Stimulated activated CD4-positive, alpha-beta T cell treated with anti-CD3 and anti-CD28 coated beads, Interleukin-12 subunit alpha, Interleukin-12 subunit beta, amount 100 ng/mL, for 24 hours (primary cell): ENCODE data around the gene KLF9.
"Not testable (repeated sequence)": the region's sequence is repeated elsewhere in the genome, so short reads cannot be mapped to it uniquely, and the experiment has no call there.

ENCODE experiments used
- DNase-seq, 2 experiments: peaks; one replicate each; pipeline ENCODE4 v3.0.0-alpha.2; 2020; ENCODE audit warnings: low read depth in 2 of 2

Gene KLF9

DNA sequence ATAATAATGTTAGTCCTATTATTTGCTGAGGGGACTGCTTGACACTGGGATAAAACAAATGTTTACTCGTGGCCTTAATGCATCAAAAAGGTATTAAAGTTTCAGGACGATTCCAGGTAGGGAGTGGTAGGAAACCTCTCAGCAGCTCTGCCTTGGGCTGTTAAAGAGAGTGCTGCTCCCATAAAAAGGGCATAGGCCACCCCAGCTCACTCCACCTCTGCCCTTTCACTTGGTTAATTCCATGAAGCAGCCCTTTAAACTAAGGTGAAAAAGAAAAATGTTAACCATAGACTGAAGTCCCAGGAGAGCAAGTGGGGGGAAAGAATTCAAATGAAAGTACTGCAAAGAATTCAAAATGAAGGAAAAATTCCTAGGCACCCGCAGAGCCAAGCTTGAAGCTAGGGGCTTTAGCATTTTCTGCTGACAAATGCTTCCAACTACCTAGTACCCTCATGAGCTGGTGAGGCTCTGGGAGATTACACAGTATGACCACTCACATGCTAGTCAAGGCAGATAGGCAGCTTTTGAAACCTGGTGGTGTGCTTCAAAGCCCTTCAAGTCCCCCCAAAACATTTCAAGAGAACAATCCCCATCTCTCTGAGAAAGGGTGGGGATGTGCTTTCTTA lies 8.5 kb downstream of the KLF9 start:
- no peak for DNase-seq

DNA sequence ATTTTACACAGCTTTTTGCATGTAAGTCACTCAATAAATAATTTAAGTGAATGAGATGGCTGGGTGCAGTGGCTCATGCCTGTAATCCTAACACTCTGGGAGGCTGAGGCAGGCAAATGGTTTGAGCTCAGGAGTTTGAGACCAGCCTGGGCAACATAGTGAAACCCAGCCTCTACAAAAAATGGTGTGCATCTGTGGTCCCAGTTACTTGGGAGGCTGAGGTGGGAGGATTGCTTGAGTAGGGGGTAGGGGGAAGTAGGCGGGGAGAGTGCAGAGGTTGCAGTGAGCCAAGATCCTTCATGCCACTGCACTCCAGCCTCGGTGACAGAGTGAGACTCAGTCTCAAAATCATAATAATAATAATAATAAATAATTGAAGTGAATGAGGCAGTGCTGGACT lies 10.2 kb downstream of the KLF9 start:
- no peak for DNase-seq

DNA sequence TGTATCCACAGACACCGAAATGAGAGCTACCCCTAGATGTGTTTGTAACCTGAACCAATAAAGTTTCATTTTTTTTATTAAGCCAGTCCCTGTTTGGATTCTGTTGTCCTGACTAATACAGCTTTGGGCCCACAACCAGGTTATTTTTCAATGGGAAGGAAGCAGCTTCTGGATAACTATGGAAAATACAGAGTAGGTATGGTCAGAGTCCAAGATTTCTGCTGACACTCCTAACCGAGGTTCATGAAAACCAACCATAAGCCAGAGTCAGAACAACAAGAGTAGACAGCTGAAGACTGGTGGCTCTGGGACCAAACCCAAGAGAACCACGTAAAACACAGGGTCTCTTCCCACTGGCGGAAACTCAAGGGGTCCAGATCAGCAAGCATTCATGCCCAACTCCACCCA lies 10.8 kb downstream of the KLF9 start:
- no peak for DNase-seq

DNA sequence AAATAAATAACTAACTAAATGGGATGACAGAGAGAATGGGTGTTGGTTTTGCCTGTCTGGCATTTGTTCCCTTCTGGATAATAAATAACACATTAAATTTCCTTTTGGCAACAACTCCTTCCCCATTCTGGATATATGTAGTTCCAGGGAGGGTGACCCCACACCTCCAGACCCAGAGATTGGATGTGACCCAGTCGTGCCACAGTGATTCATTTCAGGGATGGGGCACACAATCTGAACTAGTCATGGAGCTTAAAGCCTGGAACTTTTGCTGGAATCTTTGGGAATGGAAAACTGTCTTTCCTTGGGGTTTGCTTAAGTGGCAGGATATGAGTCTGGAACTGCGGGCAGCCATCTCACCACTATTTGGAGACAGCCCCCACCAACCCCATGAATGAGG lies 11.3 kb downstream of the KLF9 start:
- DNase-seq: no peak

DNA sequence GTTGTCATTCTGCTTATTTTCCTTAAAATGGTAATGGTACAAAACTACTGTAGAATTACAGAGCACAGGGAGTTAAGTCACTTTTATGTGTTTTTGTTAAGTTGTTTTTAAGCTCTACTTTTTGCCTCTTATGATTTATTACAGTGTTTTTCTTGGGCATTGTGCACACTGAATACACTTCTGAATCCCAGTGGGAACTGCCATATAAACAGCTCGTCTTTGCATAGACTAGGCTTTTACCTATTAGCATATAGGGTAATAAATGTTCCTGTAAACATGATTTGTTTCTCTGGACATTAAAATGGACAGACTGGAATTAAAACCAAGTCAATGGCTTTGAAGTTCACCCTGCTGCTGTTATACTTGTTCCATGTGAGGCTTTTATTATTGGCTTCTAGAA lies 12.2 kb downstream of the KLF9 start:
- no peak for DNase-seq

DNA sequence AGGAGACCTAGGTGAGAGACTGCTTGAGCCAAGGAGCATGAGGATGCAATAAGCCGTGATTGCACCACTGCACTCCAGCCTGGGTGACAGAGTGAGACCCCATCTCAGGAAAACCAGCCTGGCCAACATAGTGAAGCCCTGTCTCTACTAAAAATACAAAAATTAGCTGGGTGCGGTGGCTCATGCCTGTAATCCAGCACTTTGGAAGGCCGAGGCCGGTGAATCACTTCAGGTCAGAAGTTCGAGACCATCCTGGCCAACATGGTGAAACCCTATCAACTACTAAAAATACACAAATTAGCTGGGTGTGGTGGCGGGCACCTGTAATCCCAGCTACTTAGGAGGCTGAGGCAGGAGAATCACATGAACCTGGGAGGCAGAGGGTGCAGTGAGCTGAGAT lies 13.2 kb downstream of the KLF9 start:
- not testable (repeated sequence) for DNase-seq

DNA sequence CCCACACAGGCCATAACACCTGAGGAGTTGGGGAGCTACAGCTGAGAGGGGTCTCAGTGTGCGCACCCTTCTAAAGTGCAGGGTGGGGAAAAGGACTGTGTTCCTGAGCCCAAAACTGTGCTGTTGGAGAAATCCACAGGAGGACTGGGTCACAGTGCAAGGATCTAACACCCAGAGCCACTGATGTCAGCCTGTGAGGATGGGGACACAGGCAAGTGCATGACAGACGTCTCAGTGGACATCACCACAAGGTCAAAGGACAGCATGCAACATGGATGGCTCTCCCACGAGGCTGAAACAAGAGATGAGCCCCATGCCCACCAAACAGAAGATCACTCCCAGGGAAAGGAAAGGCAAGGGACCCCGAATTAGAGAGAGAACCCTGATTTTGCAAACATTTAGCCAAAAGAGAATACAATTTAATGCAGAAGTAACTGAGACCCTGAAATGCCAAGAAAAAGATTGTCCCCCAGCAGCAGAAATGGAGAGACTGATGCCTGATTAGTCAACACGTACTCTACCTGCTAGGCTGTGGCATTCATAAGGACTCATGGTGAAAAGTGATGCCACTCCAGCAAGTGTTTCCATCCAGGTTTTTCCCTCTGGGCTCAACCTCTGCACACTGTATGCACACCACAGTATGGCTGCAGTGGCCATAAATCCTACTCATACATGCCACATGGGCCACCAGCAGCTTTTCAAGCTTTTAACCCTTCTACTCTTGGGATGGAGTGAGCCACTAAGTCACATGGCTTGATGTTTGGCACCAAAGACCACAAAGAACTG lies 14.2 kb downstream of the KLF9 start:
- no peak for DNase-seq

DNA sequence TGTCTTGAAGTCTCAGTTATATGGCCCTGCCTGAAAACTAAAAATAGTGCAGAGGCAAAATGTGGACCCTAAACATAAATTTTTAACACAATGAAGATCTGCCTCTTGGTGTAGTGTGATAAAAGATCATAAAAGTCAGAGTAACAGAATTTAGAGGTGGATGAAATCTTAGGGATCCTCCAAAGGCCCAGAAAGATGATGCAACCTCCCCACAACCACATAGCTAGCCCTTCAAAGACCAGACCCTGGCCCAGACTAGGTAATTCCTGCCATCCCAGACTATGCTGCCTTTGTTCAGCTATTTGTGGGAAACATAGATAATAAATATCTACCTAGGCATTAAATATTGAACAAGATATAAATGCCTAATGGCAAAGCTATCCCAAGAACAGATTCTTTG lies 15.3 kb downstream of the KLF9 start:
- DNase-seq: no peak

DNA sequence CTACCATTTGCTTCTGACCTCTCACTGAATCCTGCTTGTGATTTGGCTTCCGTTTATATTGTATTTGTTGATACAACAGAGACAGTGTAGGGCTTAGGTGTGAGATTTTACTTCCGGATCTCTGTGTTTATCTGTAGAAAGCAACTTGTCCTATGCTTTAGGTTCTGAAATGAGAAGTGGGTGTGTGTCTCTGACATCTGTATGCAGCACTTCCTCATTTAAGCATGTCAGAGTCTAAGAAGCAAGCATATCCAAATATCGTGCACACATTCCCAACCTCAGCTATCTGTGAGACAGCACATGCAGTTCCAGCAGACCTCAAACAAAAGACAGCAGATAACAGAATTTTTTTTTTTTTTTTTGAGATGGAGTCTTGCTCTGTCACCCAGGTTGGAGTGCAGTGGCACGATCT lies 16.3 kb downstream of the KLF9 start:
- no peak for DNase-seq

DNA sequence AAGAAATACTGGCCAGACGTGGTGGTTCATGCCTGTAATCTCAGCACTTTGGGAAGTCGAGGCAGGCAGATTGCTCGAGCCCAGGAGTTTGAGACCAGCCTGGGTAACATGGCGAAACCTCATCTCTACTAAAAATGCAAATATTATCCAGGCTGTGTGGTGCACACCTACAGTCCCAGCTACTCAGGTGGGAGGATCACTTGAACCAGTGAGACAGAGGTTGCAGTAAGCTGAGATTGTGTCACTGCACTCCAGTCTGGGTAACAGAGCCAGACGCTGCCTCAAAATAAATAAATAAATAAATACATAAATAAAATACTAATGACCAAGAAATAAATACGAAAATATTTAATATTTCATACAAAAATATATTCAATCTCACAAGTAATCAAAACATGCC lies 18.8 kb downstream of the KLF9 start:
- DNase-seq: no peak

DNA sequence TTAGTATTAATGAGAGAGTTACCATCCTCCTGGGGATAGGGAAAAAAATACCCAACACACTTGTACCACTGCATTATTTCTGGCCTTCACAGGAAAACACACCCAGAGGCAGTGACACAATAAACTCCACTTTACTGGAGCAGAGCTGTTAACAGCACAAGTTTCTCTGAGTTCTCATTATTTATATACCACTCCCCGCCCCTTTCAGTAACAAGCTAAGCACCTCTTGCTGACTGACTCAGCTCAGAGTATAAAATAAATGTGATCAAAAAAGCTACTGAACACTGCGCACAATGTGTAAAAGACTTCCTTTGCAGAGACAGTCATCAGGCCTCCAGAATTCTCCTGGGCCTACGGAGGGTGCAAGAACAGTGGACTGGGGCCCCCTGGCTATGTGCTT lies 21.6 kb downstream of the KLF9 start:
- no peak for DNase-seq

DNA sequence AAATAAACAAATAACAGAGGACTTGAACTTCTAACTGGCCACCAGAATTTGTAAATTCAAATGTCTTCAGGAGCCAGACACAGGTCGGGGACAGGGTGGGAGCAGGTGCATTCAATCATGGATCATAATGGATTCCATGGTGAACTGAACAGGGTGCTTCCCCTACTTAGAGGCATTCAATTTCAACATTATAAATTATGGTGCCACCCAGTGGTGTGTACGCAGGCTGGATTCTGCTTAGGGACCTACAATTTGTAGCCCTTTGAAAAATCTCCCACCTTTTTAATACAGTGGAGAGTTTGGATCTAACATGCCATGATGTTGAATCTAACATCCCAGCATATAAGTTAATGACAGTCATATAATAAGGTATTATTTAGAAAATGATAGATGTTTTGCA lies 22.3 kb downstream of the KLF9 start:
- DNase-seq: no peak

DNA sequence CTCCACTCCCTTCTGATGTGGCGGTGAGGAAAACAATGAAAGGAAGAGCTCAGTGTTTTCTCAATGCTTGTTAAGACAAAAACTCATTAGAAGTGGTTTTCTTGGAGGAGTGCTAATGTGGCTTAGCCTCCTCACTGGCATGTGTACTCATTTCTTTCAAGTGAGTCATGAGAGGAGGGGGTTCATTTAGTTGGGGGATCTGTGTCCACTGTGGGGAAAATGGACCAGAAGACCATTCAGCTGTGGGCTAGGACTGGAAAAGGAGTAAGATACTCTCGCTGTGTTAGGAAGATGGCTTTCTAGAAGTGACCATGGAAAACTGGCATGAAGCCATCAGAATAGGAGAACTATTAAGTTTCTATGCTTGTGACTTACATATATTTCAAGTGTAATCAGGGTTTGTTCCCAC lies 23.5 kb downstream of the KLF9 start:
- no peak for DNase-seq

DNA sequence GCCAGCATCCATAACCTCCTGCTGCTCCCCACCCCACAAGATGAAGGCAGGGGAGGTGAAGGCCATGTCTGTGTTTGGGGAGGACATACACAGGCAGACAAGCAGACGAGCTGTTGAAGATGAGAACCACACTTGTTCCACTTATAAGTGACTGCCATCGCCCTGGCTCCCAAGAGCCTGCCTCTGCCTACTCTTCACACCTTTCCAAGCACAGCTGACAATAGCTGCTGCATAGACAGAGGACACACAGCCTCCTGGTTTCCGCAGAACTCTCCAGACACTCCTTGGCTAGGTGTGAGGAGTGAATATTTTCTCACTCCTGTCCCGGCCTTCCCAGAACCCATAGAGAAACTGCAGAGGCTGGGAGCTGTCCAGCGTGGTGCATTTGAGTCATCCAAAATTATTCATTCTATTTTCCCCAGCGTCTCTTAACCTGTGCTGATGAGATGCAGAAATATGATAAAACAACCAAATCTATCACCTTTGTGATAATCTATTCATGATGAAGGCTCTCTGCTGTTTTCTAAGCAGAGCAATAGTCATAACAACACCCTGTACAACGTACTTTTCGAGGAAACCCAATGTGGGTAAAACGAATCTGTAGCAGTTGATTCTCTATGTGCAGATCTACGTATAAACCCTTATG lies 24.7 kb downstream of the KLF9 start:
- DNase-seq: no peak

DNA sequence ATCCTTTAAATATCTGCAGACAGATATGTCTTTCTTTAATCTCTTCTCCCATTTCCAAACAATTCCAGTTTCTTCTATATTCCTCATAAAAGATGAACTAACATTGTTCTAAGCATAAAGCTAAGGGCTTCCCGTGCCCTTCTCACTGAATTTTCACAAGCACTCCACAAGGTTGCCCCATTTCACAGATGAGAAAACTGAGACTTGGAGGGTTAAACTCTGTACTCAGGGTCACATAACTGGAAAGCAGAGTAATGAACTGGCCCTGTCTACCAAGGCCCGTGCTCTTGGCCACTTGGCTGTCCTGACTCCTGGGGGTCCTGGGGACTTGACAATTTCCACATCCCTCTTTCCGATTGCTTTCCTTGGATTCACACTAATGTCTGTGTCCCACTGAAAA lies 25.3 kb downstream of the KLF9 start:
- no peak for DNase-seq

DNA sequence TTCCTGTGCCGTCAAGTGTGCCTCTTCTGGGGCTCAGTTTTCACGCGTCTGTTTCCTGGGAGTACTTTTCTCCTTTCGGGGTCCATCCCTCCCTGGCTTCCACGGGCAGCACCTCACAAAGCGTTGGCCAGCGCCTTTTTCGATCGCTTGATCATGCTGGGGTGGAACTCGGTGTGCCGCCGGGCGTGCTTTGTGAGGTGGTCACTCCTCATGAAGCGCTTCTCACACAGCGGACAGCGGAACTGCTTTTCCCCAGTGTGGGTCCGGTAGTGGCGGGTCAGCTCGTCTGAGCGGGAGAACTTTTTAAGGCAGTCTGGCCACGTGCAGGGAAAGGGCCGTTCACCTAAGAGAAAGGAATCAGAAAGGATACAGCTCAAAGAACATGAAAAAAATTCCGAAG lies 26.8 kb downstream of the KLF9 start:
- no peak for DNase-seq

DNA sequence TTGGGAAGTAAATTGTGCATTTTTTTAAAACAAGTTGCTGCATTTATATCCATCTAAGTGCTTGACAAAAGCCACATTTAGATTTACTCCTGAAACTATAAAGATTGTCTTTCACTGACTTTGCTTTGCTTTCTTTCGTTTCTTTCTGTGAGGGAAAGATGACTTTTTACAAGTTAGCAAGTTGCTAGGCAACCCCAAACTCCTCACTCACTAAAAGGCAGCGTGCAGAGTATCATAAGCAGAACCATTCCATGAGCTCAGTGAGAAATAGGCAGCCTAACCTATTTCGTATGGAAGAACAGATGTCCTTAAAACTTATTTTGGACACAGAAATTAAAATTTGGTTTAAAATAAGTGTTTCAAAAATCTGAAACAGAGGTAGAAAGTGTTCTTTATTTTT lies 29.0 kb downstream of the KLF9 start:
- no peak for DNase-seq

DNA sequence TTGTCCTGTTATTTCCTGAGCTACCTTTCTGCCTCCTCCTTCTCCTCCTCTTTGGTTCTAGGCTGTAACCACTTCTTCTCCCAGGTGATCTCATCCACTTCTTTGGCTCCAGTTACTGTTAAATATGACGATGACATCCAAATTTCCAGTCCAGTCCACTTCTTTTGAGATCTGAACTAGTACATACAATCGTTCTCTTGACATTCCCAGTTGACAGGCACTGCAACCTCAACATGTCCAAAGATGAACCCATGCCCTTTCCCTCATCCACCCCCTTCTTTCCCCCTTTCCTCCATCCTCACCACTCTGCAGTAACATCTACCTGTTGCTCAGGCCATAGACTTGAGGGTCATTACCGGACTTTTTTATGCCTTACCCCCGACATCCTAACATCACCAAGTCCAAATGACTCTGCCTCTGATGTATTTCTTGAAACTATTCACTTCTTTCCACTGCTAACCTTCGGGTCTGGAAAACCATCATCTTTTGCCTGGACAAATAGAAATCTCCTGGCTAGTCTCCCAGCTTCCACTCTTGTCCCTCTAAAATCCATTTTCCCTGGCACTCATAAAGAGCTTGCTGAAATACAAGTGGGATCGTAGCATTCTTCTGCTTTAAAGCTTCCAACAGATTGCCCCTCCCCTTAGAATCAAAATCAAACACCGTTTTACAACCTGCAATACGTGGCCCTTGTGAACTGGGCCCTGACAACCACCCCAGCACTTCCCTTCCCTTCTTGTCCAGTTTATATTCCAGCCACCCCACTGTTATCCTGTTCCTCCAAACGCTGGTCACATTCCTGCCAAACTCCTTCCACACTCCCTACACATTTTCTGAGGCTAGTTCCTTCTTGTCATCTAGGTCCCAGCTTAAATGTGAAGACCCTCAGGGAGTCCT lies 31.5 kb downstream of the KLF9 start:
- DNase-seq: no peak

DNA sequence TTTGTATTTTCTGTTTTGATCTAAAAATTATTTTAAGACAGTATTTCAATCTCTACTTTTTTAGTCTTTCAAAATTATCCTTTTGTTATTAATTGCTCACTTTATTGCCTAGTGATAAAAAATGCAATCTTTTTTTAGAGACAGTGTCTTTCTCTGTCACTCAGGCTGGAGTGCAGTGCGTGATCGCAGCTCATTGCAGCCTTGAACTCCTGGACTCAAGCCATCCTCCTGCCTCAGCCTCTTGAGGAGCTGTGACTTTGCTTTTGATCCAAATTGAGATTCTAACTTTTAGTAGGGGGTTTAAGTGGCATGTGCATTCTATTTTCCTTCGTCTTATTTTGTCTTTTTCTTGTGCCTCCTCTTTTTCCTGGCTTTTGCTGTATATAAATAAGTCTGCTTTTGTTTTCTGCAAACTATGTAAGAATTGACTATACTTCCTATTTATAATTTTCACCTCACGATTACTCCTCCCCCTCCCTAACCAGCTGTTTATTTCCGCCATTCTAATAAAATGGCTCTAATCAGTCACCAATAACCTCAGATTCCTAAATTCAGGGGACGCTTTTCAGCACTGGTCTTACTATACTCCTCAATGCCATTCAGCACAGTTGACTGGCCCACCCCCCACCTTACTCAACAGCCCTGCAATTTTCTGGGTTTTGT lies 32.3 kb downstream of the KLF9 start:
- DNase-seq: no peak

DNA sequence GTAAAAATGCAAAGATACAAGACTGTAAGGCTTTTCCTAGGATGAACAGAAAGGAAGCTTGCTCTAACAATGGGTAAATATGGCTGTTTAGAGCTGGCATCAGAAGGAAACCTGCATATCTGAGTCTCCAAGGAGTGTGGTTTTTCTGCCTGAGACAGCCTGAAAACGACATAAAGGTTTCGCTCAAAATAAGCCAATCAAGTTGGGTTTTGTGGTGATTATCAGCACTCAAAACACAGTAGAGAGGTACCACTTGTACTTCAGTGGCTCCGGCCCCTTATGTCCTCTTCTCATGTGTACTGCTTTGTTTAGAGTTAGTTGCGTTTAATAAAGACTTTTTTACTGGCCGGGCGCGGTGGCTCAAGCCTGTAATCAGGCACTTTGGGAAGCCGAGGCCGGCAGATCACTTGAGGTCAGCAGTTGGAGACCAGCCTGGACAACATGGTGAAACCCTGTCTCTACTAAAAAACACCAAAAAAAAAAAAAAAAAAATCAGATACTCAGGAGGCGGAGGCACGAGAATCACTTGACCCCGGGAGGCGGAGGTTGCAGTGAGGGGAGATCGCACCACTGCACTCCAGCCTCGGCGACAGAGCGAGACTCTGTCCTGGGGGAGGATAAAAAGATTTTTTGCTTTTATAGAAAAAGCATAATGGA lies 39.4 kb downstream of the KLF9 start:
- DNase-seq: no peak

DNA sequence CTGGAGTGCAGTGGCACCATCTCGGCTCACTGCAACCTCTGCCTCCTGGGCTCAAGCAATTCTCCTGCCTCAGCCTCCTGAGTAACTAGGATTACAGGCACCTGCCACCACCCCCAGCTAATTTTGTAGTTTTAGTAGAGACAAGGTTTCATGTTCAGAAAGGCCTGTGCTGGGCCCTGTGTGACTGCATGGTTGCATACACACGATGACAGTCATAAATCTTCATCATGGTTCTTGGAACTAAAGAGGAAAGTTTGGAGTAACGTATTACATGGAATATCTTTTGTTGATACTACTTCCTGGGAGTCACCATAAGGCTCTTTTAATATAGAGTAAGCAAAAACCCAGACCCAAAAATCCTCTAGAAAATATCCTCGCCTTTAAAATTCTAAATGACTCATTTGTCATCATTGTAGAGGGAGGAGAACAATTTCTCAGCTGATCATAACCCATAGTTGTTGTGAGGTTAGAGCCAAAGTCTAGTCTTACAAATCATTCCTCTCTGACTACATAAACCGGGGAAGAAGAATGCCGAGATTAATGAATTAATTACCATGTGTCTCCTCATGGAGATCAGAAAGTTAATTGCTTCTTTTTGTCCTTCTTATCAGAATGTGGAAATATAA lies 47.0 kb downstream of the KLF9 start:
- no peak for DNase-seq
